OCI-LY1 (cell line): ENCODE data around the gene C19orf53.
"Not testable (repeated sequence)": the region's sequence is repeated elsewhere in the genome, so short reads cannot be mapped to it uniquely, and the experiment has no call there.

Experiments
- H2AFZ ChIP-seq: fragments of 200-600 bp; sonication (generic), shearing (Covaris generic); 2 replicates; pipeline ENCODE4 v1.6.0; 2014; ENCODE audit warnings: antibody characterized with exemption, mild to moderate bottlenecking, low read length
- H3F3A ChIP-seq: fragments of 200-600 bp; sonication (generic), shearing (Covaris generic); 2 replicates; pipeline ENCODE4 v1.6.0; 2014; ENCODE audit warnings: mild to moderate bottlenecking, antibody characterized with exemption, low read length, moderate library complexity; ENCODE audit not compliant: insufficient read depth
- H3K27ac ChIP-seq: fragments of 200-600 bp; sonication (generic); 2 replicates; pipeline ENCODE4 v1.5.1; 2014; ENCODE audit warnings: low read length, mixed run types, mild to moderate bottlenecking, low read depth; ENCODE audit not compliant: poor library complexity, severe bottlenecking
- H3K27me3 ChIP-seq: fragments of 200-600 bp; sonication (generic); 2 replicates; pipeline ENCODE4 v1.6.0; 2014; ENCODE audit warnings: antibody characterized with exemption, mild to moderate bottlenecking, low read length, moderate library complexity; ENCODE audit not compliant: insufficient read depth
- H3K36me3 ChIP-seq: fragments of 200-600 bp; sonication (generic); 2 replicates; pipeline ENCODE4 v1.6.1; 2014; ENCODE audit warnings: mild to moderate bottlenecking, antibody characterized with exemption, low read length, moderate library complexity, mixed read lengths; ENCODE audit not compliant: insufficient read depth
- H3K4me1 ChIP-seq: fragments of 200-600 bp; sonication (generic); 2 replicates; pipeline ENCODE4 v1.5.1; 2014; ENCODE audit warnings: mild to moderate bottlenecking, low read length, moderate library complexity; ENCODE audit not compliant: insufficient read depth, severe bottlenecking
- H3K4me2 ChIP-seq: fragments of 200-600 bp; sonication (generic), shearing (Covaris generic); 2 replicates; pipeline ENCODE4 v1.6.1; 2014; ENCODE audit warnings: low read length
- H3K4me3 ChIP-seq: fragments of 200-600 bp; sonication (generic); 2 replicates; pipeline ENCODE4 v1.5.1; 2014; ENCODE audit warnings: low read length, low read depth, mild to moderate bottlenecking, mixed read lengths; ENCODE audit not compliant: poor library complexity, severe bottlenecking
- H3K79me2 ChIP-seq: fragments of 200-600 bp; shearing (Covaris generic); 2 replicates; pipeline ENCODE4 v1.6.1; 2016; ENCODE audit warnings: mixed run types, low read length, mixed read lengths; ENCODE audit not compliant: insufficient read depth
- H3K9ac ChIP-seq: fragments of 200-600 bp; sonication (generic), shearing (Covaris generic); 2 replicates; pipeline ENCODE4 v1.6.1; 2014; ENCODE audit warnings: mild to moderate bottlenecking, low read length, mixed read lengths
- H3K9me2 ChIP-seq: fragments of 200-600 bp; sonication (generic), shearing (Covaris generic); 2 replicates; pipeline ENCODE4 v1.6.1; 2014; ENCODE audit warnings: low read depth, mild to moderate bottlenecking, low read length, mixed read lengths
- H3K9me3 ChIP-seq: fragments of 200-600 bp; shearing (Covaris generic); 2 replicates; pipeline ENCODE4 v1.6.1; 2014; ENCODE audit warnings: low read length, mixed read lengths
- H4K20me1 ChIP-seq: fragments of 200-600 bp; sonication (generic), shearing (Covaris generic); 2 replicates; pipeline ENCODE4 v1.6.0; 2016; ENCODE audit warnings: mild to moderate bottlenecking, low read length; ENCODE audit not compliant: insufficient read depth
- EZH2 ChIP-seq: fragments of 200-600 bp; sonication (generic), shearing (Covaris generic); IDR thresholded peaks from 2 replicates; pipeline ENCODE4 v1.8.0; 2017; ENCODE audit warnings: borderline replicate concordance, mixed run types, mild to moderate bottlenecking, antibody characterized with exemption, low read length, moderate library complexity, mixed read lengths
- TF ChIP-seq, protein P1 (sequence below): fragments of 200-600 bp; sonication (generic), shearing (Covaris generic); IDR thresholded peaks from 2 replicates; pipeline ENCODE4 v1.5.1; 2017; ENCODE audit warnings: mild to moderate bottlenecking, antibody characterized with exemption, low read length, moderate library complexity, mixed read lengths

The C19orf53 gene

DNA sequence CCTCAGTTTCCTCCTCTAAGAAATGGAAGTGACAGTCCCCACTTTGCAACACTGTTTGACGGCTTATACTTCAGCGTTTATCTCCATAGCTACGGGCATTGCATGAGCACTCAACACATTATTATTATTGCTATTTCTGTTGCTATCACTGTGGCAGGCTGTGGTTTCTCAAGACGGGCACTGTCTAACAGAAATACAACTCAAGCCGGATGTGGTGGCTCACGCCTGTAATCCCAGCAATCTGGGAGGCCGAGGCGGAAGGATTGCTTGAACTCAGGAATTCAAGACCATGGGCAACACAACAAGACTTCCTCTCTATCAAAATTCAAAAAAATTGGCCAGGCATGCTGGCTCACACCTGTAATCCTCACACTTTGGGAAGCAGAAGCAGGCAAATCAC is 16.1 kb downstream of the C19orf53 start:
- Histone ChIP-seq H3F3A (no peaks in the 10 kb centered on the region), H3K9me2 (no peaks in the 10 kb centered on the region), H2AFZ (no peak overlapping the region), H3K79me2 (no peaks in the 10 kb centered on the region), H3K4me1 (peaks cover 31% of the 10 kb centered on the region), H3K27me3 (no peaks in the 10 kb centered on the region), H4K20me1 (no peaks in the 10 kb centered on the region), H3K36me3 (no peaks in the 10 kb centered on the region), H3K27ac (no peak overlapping the region), H3K9me3 (no peaks in the 10 kb centered on the region), H3K9ac (no peak overlapping the region), H3K4me3 (no peak overlapping the region), H3K4me2 (no peak overlapping the region)
- TF ChIP-seq, protein P1, sequence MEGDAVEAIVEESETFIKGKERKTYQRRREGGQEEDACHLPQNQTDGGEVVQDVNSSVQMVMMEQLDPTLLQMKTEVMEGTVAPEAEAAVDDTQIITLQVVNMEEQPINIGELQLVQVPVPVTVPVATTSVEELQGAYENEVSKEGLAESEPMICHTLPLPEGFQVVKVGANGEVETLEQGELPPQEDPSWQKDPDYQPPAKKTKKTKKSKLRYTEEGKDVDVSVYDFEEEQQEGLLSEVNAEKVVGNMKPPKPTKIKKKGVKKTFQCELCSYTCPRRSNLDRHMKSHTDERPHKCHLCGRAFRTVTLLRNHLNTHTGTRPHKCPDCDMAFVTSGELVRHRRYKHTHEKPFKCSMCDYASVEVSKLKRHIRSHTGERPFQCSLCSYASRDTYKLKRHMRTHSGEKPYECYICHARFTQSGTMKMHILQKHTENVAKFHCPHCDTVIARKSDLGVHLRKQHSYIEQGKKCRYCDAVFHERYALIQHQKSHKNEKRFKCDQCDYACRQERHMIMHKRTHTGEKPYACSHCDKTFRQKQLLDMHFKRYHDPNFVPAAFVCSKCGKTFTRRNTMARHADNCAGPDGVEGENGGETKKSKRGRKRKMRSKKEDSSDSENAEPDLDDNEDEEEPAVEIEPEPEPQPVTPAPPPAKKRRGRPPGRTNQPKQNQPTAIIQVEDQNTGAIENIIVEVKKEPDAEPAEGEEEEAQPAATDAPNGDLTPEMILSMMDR: no peak
- TF ChIP-seq EZH2: no peak

DNA sequence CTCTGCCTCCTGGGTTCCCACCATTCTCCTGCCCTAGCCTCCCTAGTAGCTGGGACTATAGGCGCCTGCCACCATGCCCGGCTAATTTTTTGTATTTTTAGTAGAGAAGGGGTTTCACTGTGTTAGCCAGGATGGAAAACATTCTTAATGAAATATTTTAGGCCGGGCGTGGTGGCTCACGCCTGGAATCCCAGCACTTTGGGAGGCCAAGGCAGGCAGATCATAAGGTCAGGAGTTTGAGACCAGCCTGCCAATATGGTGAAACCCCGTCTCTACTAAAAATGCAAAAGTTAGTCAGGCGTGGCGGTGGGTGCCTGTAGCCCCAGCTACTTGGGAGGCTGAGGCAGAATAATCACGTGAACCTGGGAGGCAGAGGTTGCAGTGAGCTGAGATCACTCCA is 19.1 kb downstream of the C19orf53 start:
- H3K4me3 ChIP-seq, H3K27me3 ChIP-seq, H3K9me3 ChIP-seq, H3K9me2 ChIP-seq, H3K36me3 ChIP-seq, H3F3A ChIP-seq, H3K27ac ChIP-seq, H3K4me2 ChIP-seq, H3K9ac ChIP-seq, H3K79me2 ChIP-seq, H4K20me1 ChIP-seq, H2AFZ ChIP-seq: not testable (repeated sequence)
- peaks cover 28% of the 10 kb centered on the region for H3K4me1 ChIP-seq

DNA sequence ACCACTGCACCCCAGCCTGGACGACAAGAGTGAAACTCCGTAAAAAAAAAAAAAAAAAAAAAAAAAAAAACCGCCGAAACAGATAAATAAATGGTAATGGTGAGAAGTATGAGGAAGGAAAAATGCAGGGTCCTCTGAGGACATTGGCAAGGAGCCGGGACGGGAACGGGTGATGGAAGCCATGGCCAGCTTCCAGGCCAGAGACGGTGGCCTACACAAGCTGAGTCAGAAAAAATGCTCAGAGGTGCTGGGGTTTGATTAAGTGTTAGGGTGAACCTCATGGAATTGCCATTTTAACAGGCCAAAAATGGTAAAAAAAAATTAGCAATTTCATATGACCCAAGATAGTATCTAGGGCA is 20.1 kb downstream of the C19orf53 start:
- H3K9me2 ChIP-seq: no peaks in the 10 kb centered on the region
- H3K79me2 ChIP-seq: no peaks in the 10 kb centered on the region
- no peak overlapping the region for H3K27ac ChIP-seq
- peak overlapping the region; percentile 80 for H3K4me2 ChIP-seq
- H3K36me3 ChIP-seq: no peaks in the 10 kb centered on the region
- H3K9me3 ChIP-seq: no peaks in the 10 kb centered on the region
- no peaks in the 10 kb centered on the region for H3K27me3 ChIP-seq
- H3K4me1 ChIP-seq: peaks cover 19% of the 10 kb centered on the region
- H3K9ac ChIP-seq: peak overlapping the region; percentile 47; the same call in 1 of the 2 replicates
- no peak for TF ChIP-seq EZH2
- TF ChIP-seq, protein P1: no peak
- no peaks in the 10 kb centered on the region for H3F3A ChIP-seq
- H2AFZ ChIP-seq: no peak overlapping the region
- H4K20me1 ChIP-seq: no peaks in the 10 kb centered on the region
- peak overlapping the region; percentile 66 for H3K4me3 ChIP-seq

DNA sequence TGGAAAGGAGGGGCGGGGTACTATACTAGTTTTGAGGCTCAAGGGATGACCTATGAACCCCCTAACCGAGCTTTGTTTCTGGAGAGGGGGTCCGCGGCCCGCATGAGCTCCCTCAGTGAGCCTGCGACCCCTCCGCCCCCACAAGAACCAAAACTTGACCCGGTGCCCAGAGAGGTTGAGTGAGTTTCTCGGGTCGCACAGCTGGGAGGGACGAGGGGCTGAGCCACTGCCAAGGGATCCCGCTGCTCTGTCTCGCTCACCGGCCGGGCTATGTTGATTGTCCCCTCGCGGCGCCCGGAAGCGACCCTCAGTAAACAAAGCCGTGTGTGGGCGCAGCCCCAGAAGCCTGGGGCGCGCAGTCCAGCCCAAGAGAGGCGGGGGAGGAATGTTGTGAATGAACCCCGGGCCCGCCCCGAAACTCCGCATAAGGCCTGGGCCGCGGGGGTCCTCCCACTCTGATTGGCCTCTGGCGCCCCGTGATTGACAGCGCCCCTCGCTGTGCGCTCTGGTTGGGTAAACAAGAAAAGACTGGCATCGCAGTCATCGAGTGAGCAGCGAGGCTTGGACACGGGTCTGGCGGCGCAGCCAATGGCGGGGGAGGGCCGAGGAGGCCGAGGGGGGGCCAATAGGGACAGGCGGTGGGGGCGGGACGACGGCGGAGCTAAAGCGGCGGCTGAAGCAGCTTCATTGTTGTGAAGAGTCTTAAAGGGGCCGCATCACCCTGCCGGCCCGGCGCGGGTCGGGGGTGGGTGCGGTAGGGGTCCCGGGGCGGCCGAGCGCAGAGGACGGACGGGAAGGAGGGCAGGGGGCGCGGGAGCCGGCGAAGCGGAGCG is 20.7 kb downstream of the C19orf53 start, which contains the start of gene ZSWIM4:
Gene ZSWIM4, plus strand, starts transcription at position 687 of the 833 bp plus-strand sequence. CDS start 206 bp downstream, outside the sequence.
- Histone ChIP-seq H3K4me3 (peak within 1 kb of the TSS; percentile 66), H3K9me3 (no peaks in the 10 kb centered on the region), H3K36me3 (no peaks in the 10 kb centered on the region), H3K9me2 (no peaks in the 10 kb centered on the region), H3K79me2 (no peaks in the 10 kb centered on the region), H3K4me1 (peaks cover 18% of the 10 kb centered on the region), H3K4me2 (peak within 1 kb of the TSS; percentile 80), H3K9ac (peak within 1 kb of the TSS; percentile 54; the same call in 1 of the 2 replicates), H3F3A (no peaks in the 10 kb centered on the region), H3K27me3 (no peaks in the 10 kb centered on the region), H4K20me1 (no peaks in the 10 kb centered on the region), H3K27ac (no peak within 1 kb of the TSS), H2AFZ (no peak within 1 kb of the TSS)
- TF ChIP-seq EZH2: no peak
- TF ChIP-seq, protein P1: no peak
